ENCODE results near the gene NRXN3.

DNA sequence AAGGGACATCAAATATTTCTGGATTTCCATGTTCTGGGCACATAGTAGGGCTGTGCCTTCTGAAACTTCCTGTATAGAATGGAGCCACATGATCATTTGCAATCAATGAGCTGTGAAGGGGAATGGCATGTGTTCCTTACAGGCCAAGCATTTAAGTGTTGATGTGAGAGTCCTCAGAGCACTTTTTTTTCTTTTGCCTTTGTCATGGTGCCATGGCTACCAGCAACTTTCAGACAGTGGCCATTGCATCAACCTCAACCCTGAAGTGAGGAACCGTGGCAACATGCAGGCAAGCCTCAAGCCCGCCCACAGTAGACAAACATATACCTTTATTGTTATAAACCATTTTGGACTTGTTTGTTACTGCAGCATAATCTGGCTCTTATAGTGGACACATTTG, 948.1 kb downstream of the NRXN3 start:
- no peak for TF ChIP-seq SP1 (IDR thresholded peaks at IDR 0.05)
- TF ChIP-seq, protein P1, sequence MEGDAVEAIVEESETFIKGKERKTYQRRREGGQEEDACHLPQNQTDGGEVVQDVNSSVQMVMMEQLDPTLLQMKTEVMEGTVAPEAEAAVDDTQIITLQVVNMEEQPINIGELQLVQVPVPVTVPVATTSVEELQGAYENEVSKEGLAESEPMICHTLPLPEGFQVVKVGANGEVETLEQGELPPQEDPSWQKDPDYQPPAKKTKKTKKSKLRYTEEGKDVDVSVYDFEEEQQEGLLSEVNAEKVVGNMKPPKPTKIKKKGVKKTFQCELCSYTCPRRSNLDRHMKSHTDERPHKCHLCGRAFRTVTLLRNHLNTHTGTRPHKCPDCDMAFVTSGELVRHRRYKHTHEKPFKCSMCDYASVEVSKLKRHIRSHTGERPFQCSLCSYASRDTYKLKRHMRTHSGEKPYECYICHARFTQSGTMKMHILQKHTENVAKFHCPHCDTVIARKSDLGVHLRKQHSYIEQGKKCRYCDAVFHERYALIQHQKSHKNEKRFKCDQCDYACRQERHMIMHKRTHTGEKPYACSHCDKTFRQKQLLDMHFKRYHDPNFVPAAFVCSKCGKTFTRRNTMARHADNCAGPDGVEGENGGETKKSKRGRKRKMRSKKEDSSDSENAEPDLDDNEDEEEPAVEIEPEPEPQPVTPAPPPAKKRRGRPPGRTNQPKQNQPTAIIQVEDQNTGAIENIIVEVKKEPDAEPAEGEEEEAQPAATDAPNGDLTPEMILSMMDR (IDR thresholded peaks at IDR 0.05; ENCODE audit: low read depth, low read length, missing input control), result no peak
- TF ChIP-seq, protein P2, sequence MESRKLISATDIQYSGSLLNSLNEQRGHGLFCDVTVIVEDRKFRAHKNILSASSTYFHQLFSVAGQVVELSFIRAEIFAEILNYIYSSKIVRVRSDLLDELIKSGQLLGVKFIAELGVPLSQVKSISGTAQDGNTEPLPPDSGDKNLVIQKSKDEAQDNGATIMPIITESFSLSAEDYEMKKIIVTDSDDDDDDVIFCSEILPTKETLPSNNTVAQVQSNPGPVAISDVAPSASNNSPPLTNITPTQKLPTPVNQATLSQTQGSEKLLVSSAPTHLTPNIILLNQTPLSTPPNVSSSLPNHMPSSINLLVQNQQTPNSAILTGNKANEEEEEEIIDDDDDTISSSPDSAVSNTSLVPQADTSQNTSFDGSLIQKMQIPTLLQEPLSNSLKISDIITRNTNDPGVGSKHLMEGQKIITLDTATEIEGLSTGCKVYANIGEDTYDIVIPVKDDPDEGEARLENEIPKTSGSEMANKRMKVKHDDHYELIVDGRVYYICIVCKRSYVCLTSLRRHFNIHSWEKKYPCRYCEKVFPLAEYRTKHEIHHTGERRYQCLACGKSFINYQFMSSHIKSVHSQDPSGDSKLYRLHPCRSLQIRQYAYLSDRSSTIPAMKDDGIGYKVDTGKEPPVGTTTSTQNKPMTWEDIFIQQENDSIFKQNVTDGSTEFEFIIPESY (IDR thresholded peaks at IDR 0.05), result no peak
- TF ChIP-seq HNF4A (conservative IDR thresholded peaks at IDR 0.05), result no peak
- no peak for TF ChIP-seq TAF1 (conservative IDR thresholded peaks at IDR 0.05)
- TF ChIP-seq GABPA (IDR thresholded peaks at IDR 0.05 in 1 of 2, conservative IDR thresholded peaks at IDR 0.05 in 1 of 2), result no peak
- TF ChIP-seq EGR1 (IDR thresholded peaks at IDR 0.05; ENCODE audit: low read depth in 2 of 2), result no peak
- TF ChIP-seq RAD21 (IDR thresholded peaks at IDR 0.05), result no peak
- no peak for TF ChIP-seq YY1 (IDR thresholded peaks at IDR 0.05)
- no peak for TF ChIP-seq FOXA1 (IDR thresholded peaks at IDR 0.05)
- no peak for TF ChIP-seq ATF3 (IDR thresholded peaks at IDR 0.05)
- no peak for TF ChIP-seq REST (IDR thresholded peaks at IDR 0.05)
- TF ChIP-seq MAX (IDR thresholded peaks at IDR 0.05), result no peak
